Mucosa of rectum (tissue), 2 donors: Measurements from ENCODE around the gene PCCA.
A peak's percentile ranks its signal among the peaks of the same experiment; 100 is the strongest.
"Not testable (repeated sequence)": the region's sequence is repeated elsewhere in the genome, so short reads cannot be mapped to it uniquely, and the experiment has no call there.

Experiments
- H3K27ac ChIP-seq, 2 donors: one replicate each; pipeline ENCODE4 v1.7.0; 2013; ENCODE audit warnings: inconsistent platforms in 2 of 2, low read depth in 2 of 2, low read length in 2 of 2
- H3K27me3 ChIP-seq, 2 donors: one replicate each; pipeline ENCODE4 v1.7.0; 2013; ENCODE audit warnings: low read length in 2 of 2; ENCODE audit not compliant: control insufficient read depth in 2 of 2, insufficient read depth in 2 of 2
- H3K36me3 ChIP-seq, 2 donors: one replicate each; pipeline ENCODE4 v1.7.0; 2013; ENCODE audit warnings: low read length in 2 of 2; ENCODE audit not compliant: control insufficient read depth in 2 of 2, insufficient read depth in 2 of 2
- H3K4me1 ChIP-seq, 2 donors: one replicate each; pipeline ENCODE4 v1.7.0; 2013; ENCODE audit warnings: low read length in 2 of 2, mild to moderate bottlenecking in 1 of 2; ENCODE audit not compliant: control insufficient read depth in 2 of 2, insufficient read depth in 2 of 2
- H3K4me3 ChIP-seq, 2 donors: one replicate each; pipeline ENCODE4 v1.7.0; 2013; ENCODE audit warnings: low read length in 2 of 2
- H3K9ac ChIP-seq, 2 donors: one replicate each; pipeline ENCODE4 v1.7.0; 2013; ENCODE audit warnings: low read length in 2 of 2, low read depth in 1 of 2, mild to moderate bottlenecking in 1 of 2
- H3K9me3 ChIP-seq, 2 donors: one replicate each; pipeline ENCODE4 v1.7.0; 2013; ENCODE audit warnings: low read length in 2 of 2; ENCODE audit not compliant: control insufficient read depth in 2 of 2
- donor health status: healthy.
- donor health status: Normal muscosa, but diverticular disease.

PCCA gene

GRCh38 chr13:100382785-100383184, 293.9 kb downstream of the PCCA start:
- peaks cover 0 to 3% of the 10 kb centered on the region in 2 donors for H3K9me3 ChIP-seq
- H3K4me3 ChIP-seq: no peak overlapping the region
- no peaks in the 10 kb centered on the region for H3K4me1 ChIP-seq
- H3K36me3 ChIP-seq: peaks cover 2 to 6% of the 10 kb centered on the region in 2 donors
- no peaks in the 10 kb centered on the region for H3K27me3 ChIP-seq
- no peak overlapping the region for H3K27ac ChIP-seq
- no peak overlapping the region for H3K9ac ChIP-seq

GRCh38 chr13:100387416-100387815, 298.5 kb downstream of the PCCA start:
- H3K9me3 ChIP-seq: no peaks in the 10 kb centered on the region
- H3K36me3 ChIP-seq: peaks cover 0 to 6% of the 10 kb centered on the region in 2 donors
- H3K27me3 ChIP-seq: no peaks in the 10 kb centered on the region
- peaks cover 0 to 2% of the 10 kb centered on the region in 2 donors for H3K4me1 ChIP-seq
- H3K9ac ChIP-seq: no peak overlapping the region
- no peak overlapping the region for H3K27ac ChIP-seq
- H3K4me3 ChIP-seq: no peak overlapping the region

- not testable (repeated sequence) for H3K9me3 ChIP-seq, H3K27me3 ChIP-seq, H3K4me1 ChIP-seq, H3K27ac ChIP-seq, H3K36me3 ChIP-seq, H3K9ac ChIP-seq, H3K4me3 ChIP-seq
These were observed 299.3 kb downstream of the PCCA start for GRCh38 chr13:100388150-100388549.

GRCh38 chr13:100388923-100389322, 300.0 kb downstream of the PCCA start:
- no peak overlapping the region for H3K27ac ChIP-seq
- H3K4me1 ChIP-seq: peaks cover 0 to 6% of the 10 kb centered on the region in 2 donors
- no peaks in the 10 kb centered on the region for H3K27me3 ChIP-seq
- no peak overlapping the region for H3K9ac ChIP-seq
- H3K4me3 ChIP-seq: no peak overlapping the region
- peaks cover 0 to 6% of the 10 kb centered on the region in 2 donors for H3K36me3 ChIP-seq
- H3K9me3 ChIP-seq: no peaks in the 10 kb centered on the region

- Histone ChIP-seq H3K4me1 (peaks cover 0 to 6% of the 10 kb centered on the region in 2 donors), H3K4me3 (no peak overlapping the region), H3K9ac (no peak overlapping the region), H3K27me3 (no peaks in the 10 kb centered on the region), H3K36me3 (peaks cover 0 to 6% of the 10 kb centered on the region in 2 donors), H3K27ac (no peak overlapping the region), H3K9me3 (no peaks in the 10 kb centered on the region)
These were observed 300.7 kb downstream of the PCCA start for GRCh38 chr13:100389617-100390016.

- no peak overlapping the region for H3K9ac ChIP-seq
- no peaks in the 10 kb centered on the region for H3K9me3 ChIP-seq
- H3K36me3 ChIP-seq: no peaks in the 10 kb centered on the region
- H3K4me3 ChIP-seq: no peak overlapping the region
- no peaks in the 10 kb centered on the region for H3K27me3 ChIP-seq
- H3K4me1 ChIP-seq: peaks cover 0 to 6% of the 10 kb centered on the region in 2 donors
- peak overlapping the region in 1 of 2 donors; percentile 46 for H3K27ac ChIP-seq
These were observed 304.1 kb downstream of the PCCA start for GRCh38 chr13:100392709-100393630.

- H3K4me3 ChIP-seq: no peak overlapping the region
- H3K36me3 ChIP-seq: no peaks in the 10 kb centered on the region
- no peak overlapping the region for H3K9ac ChIP-seq
- H3K27ac ChIP-seq: peak overlapping the region in 1 of 2 donors; percentile 1
- H3K27me3 ChIP-seq: no peaks in the 10 kb centered on the region
- H3K9me3 ChIP-seq: no peaks in the 10 kb centered on the region
- peaks cover 0 to 6% of the 10 kb centered on the region in 2 donors for H3K4me1 ChIP-seq
These were observed 305.3 kb downstream of the PCCA start for GRCh38 chr13:100394005-100394695.

GRCh38 chr13:100395698-100396373, 306.9 kb downstream of the PCCA start:
- no peak overlapping the region for H3K9ac ChIP-seq
- H3K27ac ChIP-seq: no peak overlapping the region
- H3K36me3 ChIP-seq: no peaks in the 10 kb centered on the region
- H3K4me1 ChIP-seq: peaks cover 0 to 6% of the 10 kb centered on the region in 2 donors
- no peaks in the 10 kb centered on the region for H3K27me3 ChIP-seq
- no peak overlapping the region for H3K4me3 ChIP-seq
- H3K9me3 ChIP-seq: no peaks in the 10 kb centered on the region

- H3K4me3 ChIP-seq: no peak overlapping the region
- no peaks in the 10 kb centered on the region for H3K27me3 ChIP-seq
- H3K36me3 ChIP-seq: no peaks in the 10 kb centered on the region
- H3K9me3 ChIP-seq: no peaks in the 10 kb centered on the region
- H3K27ac ChIP-seq: no peak overlapping the region
- H3K9ac ChIP-seq: no peak overlapping the region
- peaks cover 0 to 6% of the 10 kb centered on the region in 2 donors for H3K4me1 ChIP-seq
These were observed 307.9 kb downstream of the PCCA start for GRCh38 chr13:100396776-100397175.

GRCh38 chr13:100397627-100398026, 308.7 kb downstream of the PCCA start:
- Histone ChIP-seq H3K4me3 (no peak overlapping the region), H3K27ac (no peak overlapping the region), H3K9ac (no peak overlapping the region), H3K27me3 (no peaks in the 10 kb centered on the region), H3K36me3 (no peaks in the 10 kb centered on the region), H3K9me3 (no peaks in the 10 kb centered on the region), H3K4me1 (peaks cover 0 to 1% of the 10 kb centered on the region in 2 donors)
